ENCODE measurements around the gene LHX4.

LHX4 gene

DNA sequence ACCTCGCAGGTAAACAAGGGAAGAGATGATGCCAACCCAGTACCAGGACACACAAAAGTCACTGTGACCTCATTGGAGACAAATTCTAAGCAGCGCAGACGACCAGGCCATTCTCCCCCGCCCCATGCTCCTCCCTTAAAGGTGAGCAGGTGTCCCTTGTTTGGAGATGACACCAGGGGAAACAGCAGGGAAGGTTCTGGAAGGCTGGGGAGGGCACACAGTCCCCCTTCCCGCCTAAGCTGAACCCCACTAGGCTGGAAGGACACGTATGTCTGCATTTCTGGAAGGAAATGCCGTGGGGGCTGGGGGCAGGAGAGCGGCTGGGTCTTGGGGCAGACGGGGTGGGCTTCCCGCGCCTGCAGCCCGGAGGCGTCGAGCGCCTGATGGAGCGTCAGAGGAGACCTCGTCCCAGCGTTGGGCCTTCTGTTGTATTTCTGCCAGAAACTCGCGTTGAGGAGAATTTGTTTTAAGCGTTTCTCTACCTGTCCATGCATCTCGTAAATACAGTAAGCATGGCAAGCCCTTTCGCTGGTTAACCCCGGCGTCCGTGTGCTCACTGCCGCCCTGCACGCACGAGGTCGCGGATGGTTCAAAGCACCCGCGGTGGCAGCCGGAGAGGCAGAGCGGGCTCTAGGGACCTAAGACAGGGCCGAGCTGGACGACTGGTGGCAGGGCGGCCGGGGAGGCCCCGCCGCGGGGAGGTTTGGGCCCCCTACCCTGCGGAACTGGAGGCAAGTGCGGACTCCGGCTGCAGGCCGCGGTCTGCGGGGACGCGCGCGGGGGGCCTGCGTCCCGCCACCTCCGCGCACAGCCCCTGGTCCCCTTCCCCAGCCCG lies 1.2 kb upstream of the LHX4 start:
- no peak for DNase-seq

- no peak for DNase-seq
These were observed 339 bp downstream of the LHX4 start for GRCh38 chr1:180230416-180230790.

GRCh38 chr1:180230791-180231505 lies 884 bp downstream of the LHX4 start:
- DNase-seq = no peak

DNA sequence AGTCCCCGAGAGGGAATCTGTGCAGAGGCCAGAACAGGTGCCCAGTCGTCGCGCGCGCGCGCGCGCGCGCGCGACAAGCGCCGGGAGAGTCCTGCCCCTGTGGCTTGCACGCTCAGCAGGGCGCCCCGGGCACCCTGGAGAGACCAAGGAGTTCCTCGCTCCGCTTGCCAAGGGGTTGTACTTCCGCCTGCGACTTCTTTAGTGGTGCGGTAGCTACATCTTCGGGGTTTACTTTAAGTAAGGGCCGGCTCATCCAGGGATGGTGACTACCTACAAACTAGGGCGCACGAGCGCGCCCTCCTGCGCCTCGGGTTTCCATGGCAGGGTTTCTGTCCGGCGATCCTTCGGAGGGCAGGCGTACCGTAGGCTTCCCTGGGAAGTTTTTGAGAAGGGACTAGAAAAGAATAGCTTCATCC lies 1.4 kb downstream of the LHX4 start:
- no peak for DNase-seq

DNA sequence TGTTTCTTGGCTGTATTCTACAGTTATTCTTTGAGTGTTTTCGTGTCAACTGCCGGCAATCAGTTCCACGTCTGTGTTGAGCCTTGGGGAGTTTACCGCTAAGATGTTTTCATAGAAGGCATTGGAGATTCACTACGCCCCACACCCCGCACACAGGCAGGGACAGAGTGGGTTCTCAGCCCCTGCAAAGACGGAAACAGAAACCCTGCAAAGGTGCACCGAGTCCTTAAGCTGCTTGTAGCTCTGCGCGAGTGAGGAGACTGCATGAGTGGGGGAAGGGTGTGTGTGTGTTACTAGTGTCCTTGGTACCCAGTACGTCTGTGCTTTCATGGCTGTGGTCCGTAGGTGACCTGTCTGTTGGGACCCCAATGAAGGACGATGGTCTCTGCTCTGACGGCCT lies 1.9 kb downstream of the LHX4 start:
- no peak for DNase-seq

DNA sequence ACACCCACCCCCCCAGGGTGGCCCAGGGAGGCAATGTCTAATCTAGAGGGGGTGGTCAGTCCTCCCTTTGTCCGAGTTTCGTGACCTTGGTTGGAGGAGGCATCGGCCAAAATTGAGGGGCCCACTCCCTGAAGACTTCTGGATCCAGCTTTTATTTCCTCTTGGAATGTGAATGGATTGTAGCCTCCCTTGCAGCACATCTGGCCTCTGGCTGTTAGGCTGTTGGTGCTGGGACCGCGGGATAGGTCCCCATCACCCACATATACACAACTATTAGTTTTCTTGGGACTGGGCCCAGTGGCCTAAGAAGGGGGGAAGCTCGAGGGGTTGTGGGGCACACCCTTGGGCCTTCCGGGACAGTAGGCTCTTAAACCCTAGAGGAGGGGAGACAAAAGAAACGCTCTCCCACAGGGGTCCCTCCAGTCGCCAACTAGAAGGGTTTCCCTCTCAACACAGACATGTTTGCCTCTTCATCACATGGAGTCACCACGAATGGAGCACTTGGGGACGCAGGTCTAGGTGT lies 2.5 kb downstream of the LHX4 start:
- no peak for DNase-seq

DNA sequence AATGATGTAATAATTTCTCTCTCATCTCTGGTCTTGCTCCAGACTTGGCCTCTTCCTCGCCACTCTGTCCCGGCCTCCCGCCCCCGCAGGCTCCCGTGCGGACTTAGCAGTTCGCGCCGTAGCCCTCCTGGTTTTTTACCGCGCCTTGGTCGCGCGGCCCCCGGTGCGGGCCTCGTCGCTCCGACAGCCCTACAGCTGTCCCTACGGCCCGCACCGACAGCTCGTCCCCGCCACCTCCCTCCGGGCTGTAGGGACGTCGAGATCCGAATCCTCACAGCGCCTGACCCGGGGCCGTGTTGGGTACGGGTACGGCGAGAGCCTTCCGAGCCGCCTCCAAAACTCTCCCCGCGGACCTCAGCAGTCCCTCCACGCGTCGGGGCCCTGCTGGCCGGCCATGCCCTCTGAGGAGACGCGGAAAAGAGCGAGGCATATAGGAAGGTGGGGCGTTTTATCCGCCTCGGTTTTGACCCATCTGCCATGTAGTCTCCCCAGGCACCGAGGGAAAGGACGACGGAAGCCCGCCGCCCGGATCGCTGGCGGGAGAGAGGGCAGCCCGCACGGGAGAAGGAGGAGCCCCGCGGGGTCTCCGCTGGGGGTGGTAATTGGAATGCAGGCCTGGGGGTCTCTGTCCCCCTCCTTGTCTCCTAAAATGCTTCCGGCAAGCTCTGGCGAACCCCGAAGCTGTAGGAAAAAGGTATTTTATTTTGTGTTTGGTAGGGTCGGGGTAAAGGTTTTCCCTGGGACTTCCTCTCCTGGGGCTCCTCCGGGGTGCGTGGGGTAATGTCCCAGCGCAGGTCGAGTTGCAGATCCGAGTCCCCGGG lies 3.3 kb downstream of the LHX4 start:
- DNase-seq = no peak

- DNase-seq = no peak
These were observed 4.5 kb downstream of the LHX4 start for GRCh38 chr1:180234369-180235076.

- DNase-seq = no peak
These were observed 5.0 kb downstream of the LHX4 start for GRCh38 chr1:180235077-180235501.

GRCh38 chr1:180235502-180236239 lies 5.6 kb downstream of the LHX4 start:
- DNase-seq = no peak

GRCh38 chr1:180236698-180237509 lies 6.8 kb downstream of the LHX4 start:
- no peak for DNase-seq

GRCh38 chr1:180237869-180238476 lies 7.9 kb downstream of the LHX4 start:
- DNase-seq = no peak

GRCh38 chr1:180238675-180239074 lies 8.6 kb downstream of the LHX4 start:
- no peak for DNase-seq

- no peak for DNase-seq
These were observed 9.4 kb downstream of the LHX4 start for GRCh38 chr1:180239145-180240096.

DNA sequence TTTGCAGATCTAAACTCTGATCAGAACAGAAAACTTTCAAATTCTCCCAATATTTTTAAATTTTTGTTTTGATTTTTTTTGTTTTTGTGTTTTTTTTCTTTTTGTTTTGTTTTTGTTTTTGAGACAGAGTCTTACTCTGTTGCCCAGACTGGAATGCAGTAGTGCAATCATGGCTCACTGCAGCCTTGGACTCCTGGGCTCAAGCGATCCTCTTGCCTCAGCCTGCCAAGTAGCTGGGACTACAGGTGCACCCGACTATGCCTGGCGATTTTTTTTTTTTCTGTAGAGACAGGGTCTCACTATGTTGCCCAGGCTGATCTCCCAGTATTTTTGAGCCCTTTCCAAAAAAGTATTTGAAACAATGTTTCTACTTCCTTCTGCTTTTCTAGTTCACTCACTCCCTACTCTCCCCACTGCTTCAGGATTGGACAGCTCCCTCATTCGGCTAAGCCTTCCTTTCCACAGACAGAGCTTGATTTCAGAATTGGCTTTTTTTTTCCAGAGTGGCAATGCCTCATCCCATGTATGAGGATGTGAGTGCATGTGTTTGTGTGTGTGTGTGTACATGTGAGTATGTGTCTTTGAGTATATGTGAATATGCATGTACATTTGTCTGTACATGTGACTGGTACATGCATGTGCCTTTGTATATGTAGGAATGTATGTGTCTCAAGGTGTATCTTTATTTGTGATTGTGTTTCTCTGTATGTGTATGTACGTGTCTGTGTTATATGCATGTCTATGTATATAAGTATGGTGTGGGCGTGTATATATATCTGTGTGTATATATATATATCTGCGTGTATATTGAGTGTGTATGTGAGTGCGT lies 11.9 kb downstream of the LHX4 start:
- no peak for DNase-seq

- no peak for DNase-seq
These were observed 13.6 kb downstream of the LHX4 start for GRCh38 chr1:180243517-180244221.

DNA sequence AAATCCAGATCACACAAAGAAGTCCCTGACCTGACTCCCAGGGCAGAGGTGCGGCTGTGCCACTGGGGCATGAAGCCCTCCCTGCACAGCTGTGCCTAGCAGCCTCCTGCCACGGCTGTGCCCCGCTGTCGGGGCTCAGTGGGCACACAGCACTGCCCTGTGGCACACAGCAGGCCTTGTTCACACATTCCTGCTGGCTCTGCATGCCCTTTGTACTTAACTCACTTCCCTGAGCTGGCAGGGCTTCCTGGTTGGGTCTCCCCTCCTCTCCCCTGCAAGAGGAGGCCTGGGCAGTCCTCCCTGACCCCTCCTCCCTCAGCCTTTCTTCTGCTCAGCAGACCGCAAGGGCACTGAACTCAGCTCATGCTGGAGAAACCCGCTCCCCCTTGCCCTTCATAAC lies 14.8 kb downstream of the LHX4 start:
- DNase-seq = no peak

DNA sequence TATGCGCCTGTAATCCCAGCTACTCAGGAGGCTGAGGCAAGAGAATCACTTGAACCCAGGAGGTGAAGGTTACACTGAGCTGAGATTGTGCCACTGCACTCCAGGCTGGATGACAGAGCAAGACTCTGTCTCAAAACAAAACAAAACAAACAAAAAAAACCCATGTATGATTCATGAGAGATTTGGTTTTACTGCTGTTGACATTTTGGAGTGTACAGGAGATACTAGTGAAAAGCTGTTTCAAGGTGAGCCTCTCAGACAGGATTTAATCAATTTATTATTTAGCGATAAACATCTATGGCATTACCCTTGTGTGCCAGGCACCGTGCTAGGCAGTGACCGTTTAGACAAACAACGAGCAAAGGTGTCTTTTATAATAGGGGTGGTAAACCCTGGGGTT lies 16.5 kb downstream of the LHX4 start:
- no peak for DNase-seq
